Brain microvascular endothelial cell (primary cell): ENCODE measurements around the gene CCDC181.
"Not testable (repeated sequence)": the region's sequence is repeated elsewhere in the genome, so short reads cannot be mapped to it uniquely, and the experiment has no call there.

Experiments
- DNase-seq: peaks from one replicate; pipeline ENCODE4 v3.0.0-alpha.2; 2020
- H3K27ac ChIP-seq: fragments of 250-450 bp; sonication (Bioruptor Pico); 2 replicates; pipeline ENCODE4 v1.5.1; 2020; ENCODE audit warnings: mild to moderate bottlenecking, moderate library complexity
- H3K27me3 ChIP-seq: fragments of 250-450 bp; sonication (Bioruptor Pico); replicated peaks from 2 replicates; pipeline ENCODE4 v1.5.1; 2020; ENCODE audit warnings: mild to moderate bottlenecking
- H3K36me3 ChIP-seq: fragments of 250-450 bp; sonication (Bioruptor Pico); replicated peaks from 2 replicates; pipeline ENCODE4 v1.5.1; 2020; ENCODE audit warnings: mild to moderate bottlenecking
- H3K4me3 ChIP-seq: 2 replicates; pipeline ENCODE4 v1.5.1; 2011; ENCODE audit warnings: low read depth, mild to moderate bottlenecking, control low read depth, low read length, moderate library complexity
- CTCF ChIP-seq: IDR thresholded peaks from 2 replicates; pipeline ENCODE4 v1.5.1; 2011; ENCODE audit warnings: low read depth, mild to moderate bottlenecking, moderate library complexity, low read length, control low read depth, inconsistent platforms; ENCODE audit errors: missing control alignments
- in situ Hi-C: cut with HindIII; loops from 2 replicates; pipeline ENCODE4 v1.10.0; 2017; ENCODE audit warnings: low sequenced_read_pairs, low pct_ligation_motif_present

The CCDC181 gene

DNA sequence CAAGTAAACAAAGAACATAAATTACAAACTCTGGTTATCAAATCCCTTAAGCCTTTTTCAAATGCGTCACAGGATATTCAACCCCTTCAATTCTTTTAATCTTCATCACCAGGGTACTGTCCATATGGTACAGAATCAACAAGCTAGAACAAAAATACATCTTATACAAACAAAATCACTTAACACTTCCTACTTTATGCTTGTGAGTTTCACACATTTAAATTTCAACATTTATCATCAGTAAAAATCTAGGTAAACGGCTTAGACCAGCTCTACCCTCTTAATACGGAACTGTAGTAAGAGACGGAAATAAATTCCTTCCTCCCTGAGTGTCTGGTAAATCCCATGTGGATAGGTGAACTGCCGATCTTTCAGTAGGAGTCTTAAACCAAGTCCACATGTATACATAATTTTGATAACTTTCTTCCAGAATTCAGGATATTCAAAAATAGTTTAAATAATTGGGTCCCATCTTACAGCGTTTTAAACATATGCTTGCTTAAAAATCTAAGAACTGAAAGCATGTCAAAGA is 1.0 kb downstream of the CCDC181 start:
- H3K4me3 ChIP-seq, result peak overlapping the region; percentile 12

GRCh38 chr1:169421309-169421708 is 6.0 kb downstream of the CCDC181 start:
- in situ Hi-C loops, result no loop called here
- Histone ChIP-seq H3K36me3 (no peaks in the 10 kb centered on the region), H3K27me3 (no peaks in the 10 kb centered on the region), H3K4me3 (no peak overlapping the region), H3K27ac (no peak overlapping the region)
- no peak for DNase-seq
- no peak for TF ChIP-seq CTCF

More for the DNA sequence above, 1.0 kb downstream of the CCDC181 start:
- in situ Hi-C loops, result no loop called here
- Histone ChIP-seq H3K27ac (no peak overlapping the region), H3K27me3 (no peaks in the 10 kb centered on the region), H3K36me3 (no peaks in the 10 kb centered on the region)
- TF ChIP-seq CTCF, result no peak
- no peak for DNase-seq

GRCh38 chr1:169414952-169415351 is 12.3 kb downstream of the CCDC181 start:
- no peaks in the 10 kb centered on the region for H3K36me3 ChIP-seq
- no peak overlapping the region for H3K27ac ChIP-seq
- no peak overlapping the region for H3K4me3 ChIP-seq
- TF ChIP-seq CTCF, result no peak
- H3K27me3 ChIP-seq, result no peaks in the 10 kb centered on the region
- in situ Hi-C loops, result no loop called here
- no peak for DNase-seq

DNA sequence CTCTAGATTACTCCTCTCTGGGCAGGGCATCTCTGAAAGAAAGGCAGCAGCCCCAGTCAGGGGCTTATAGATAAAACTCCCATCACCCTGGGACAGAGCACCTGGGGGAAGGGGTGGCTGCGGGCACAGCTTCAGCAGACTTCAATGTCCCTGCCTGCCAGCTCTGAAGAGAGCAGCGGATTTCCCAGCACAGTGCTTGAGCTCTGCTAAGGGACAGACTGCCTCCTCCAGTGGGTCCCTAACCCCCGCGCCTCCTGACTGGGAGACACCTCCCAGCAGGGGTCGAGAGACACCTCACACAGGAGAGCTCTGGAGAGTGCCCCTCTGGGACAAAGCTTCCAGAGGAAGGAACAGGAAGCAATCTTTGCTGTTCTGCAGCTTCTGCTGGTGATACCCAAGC is 18.9 kb downstream of the CCDC181 start:
- H3K27ac ChIP-seq, H3K27me3 ChIP-seq, DNase-seq, in situ Hi-C loops, H3K4me3 ChIP-seq, H3K36me3 ChIP-seq: not testable (repeated sequence)

DNA sequence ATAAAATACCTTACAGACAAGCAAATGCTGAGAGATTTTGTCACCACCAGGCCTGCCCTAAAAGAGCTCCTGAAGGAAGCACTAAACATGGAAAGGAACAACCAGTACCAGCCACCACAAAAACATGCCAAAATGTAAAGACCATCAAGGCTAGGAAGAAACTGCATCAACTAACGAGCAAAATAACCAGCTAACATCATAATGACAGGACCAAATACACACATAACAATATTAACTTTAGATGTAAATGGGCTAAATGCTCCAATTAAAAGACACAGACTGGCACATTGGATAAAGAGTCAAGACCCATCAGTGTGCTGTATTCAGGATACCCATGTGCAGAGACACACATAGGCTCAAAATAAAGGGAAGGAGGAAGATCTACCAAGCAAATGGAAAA is 24.7 kb downstream of the CCDC181 start:
- H3K36me3 ChIP-seq, in situ Hi-C loops, DNase-seq, H3K4me3 ChIP-seq, H3K27ac ChIP-seq, H3K27me3 ChIP-seq: not testable (repeated sequence)

DNA sequence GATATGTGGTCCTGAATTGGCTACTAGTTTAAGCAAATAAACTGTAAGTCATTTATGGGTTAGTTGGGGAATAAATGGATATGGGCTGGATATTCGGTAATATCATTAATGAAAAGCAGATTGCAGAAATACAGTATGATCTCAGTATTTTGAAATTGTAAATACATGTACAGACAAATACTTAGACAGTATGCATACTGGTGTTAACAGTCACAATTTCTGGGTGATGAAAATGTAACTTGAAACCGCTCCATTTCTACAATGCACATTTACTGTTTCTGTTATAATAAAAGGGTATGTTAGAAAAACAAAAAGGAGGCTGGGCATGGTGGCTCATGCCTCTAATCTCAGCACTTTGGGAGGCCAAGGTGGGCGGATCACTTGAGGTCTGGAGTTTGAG is 31.3 kb downstream of the CCDC181 start:
- peaks cover 12% of the 10 kb centered on the region for H3K36me3 ChIP-seq

More for the DNA sequence above, 31.3 kb downstream of the CCDC181 start:
- no peak overlapping the region for H3K4me3 ChIP-seq
- no peaks in the 10 kb centered on the region for H3K27me3 ChIP-seq
- in situ Hi-C loops, result no loop called here
- no peak for DNase-seq
- H3K27ac ChIP-seq, result no peak overlapping the region
- no peak for TF ChIP-seq CTCF
